AG08395 (cell line): Measurements from ENCODE around the gene S1PR1.

Source experiments
- DNase-seq: peaks from one replicate; pipeline ENCODE4 v3.0.0; 2012; ENCODE audit warnings: mixed read lengths, low spot score

Gene S1PR1

GRCh38 chr1:101280049-101280592, 43.3 kb downstream of the S1PR1 start:
- DNase-seq: no peak

GRCh38 chr1:101280942-101281654, 44.3 kb downstream of the S1PR1 start:
- DNase-seq: no peak

- no peak for DNase-seq
Measured at GRCh38 chr1:101281751-101282150, 44.9 kb downstream of the S1PR1 start.

GRCh38 chr1:101282314-101283038, 45.7 kb downstream of the S1PR1 start:
- DNase-seq: no peak

GRCh38 chr1:101283443-101283842, 46.6 kb downstream of the S1PR1 start:
- no peak for DNase-seq

- DNase-seq: no peak
Measured at GRCh38 chr1:101284021-101284420, 47.2 kb downstream of the S1PR1 start.

- DNase-seq: no peak
Measured at GRCh38 chr1:101284622-101285218, 47.9 kb downstream of the S1PR1 start.

GRCh38 chr1:101285922-101286570, 49.2 kb downstream of the S1PR1 start:
- DNase-seq: no peak

- peak; percentile 83 for DNase-seq
Measured at GRCh38 chr1:101288491-101288944, 51.7 kb downstream of the S1PR1 start.

- DNase-seq: no peak
Measured at GRCh38 chr1:101290119-101290921, 53.5 kb downstream of the S1PR1 start.
